ENCODE measurements around the gene NEUROG2.

The NEUROG2 gene

DNA sequence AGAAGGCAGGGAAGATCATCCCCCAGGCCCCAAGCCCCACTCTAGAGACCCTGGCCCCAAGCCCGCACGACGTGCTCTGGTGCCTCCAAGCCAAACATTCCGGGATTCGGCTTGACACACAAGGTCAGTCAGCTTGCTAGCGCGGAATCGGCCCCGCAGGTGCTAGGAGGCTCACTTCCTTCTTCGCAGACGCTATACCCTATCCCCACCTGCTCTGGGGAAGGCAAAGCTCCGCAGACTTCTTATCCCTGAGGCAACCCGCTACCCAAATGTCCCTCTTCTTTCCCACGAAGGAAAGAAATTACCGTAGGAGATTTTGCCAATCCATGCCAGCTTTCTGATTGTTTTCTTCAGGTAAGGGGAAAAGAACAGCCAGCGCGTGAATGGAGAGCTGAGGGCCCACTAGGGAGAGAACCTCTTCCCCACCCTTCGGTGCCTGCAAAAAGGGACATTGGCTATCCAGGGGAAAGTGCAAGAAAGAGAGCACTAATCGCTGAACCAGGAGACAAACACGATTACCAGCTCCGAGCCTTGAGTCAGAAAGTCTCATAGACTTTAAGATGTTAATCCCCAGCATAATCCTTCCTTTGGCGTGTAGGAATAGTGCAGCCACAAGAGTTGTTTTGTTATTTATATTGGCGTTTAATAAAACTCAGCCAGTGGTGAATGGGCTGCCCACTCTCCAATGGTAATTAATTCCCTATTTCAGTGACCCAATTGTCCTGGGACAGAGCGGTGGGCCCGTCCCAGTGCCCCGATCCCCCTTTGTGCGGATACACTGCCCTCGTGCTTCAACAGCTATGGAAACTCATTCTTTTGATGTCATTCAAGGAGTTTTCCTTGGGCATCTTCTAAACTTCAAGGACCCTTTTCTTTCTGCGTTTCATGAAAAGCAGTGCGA is 5.4 kb upstream of the NEUROG2 start:
- TF ChIP-seq, protein P1, sequence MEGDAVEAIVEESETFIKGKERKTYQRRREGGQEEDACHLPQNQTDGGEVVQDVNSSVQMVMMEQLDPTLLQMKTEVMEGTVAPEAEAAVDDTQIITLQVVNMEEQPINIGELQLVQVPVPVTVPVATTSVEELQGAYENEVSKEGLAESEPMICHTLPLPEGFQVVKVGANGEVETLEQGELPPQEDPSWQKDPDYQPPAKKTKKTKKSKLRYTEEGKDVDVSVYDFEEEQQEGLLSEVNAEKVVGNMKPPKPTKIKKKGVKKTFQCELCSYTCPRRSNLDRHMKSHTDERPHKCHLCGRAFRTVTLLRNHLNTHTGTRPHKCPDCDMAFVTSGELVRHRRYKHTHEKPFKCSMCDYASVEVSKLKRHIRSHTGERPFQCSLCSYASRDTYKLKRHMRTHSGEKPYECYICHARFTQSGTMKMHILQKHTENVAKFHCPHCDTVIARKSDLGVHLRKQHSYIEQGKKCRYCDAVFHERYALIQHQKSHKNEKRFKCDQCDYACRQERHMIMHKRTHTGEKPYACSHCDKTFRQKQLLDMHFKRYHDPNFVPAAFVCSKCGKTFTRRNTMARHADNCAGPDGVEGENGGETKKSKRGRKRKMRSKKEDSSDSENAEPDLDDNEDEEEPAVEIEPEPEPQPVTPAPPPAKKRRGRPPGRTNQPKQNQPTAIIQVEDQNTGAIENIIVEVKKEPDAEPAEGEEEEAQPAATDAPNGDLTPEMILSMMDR (IDR thresholded peaks at IDR 0.05; ENCODE audit: borderline replicate concordance, insufficient read depth, low read depth, low read length), result no peak
- peak overlapping the region; percentile 54 for H3K4me3 ChIP-seq (ENCODE audit: low read depth, low read length)

DNA sequence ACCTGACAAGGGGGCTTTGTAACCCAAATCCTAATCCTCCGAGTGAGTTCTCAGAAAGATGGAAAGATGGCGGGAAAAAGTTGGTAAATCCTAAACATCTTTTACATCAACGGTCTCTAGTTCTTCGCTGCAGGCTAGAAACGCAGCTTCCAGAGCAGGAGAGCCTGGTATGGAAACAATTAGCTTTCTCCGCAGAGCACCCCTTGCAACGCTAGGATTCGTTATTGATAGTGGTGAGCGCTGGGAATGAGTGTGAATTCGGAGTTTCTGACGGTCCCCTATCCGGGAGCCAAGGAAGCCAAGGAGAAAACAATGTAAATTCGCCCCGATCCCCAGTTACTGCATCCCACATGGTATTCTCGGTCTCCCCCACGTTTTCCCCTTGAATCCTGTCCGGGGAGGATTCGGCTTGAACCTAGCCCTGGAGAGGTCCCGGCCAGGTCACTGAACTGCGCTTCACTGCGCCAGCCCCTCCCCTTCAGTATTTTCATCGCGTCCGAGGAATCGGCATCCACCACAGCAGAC is 4.7 kb upstream of the NEUROG2 start:
- H3K4me3 ChIP-seq (ENCODE audit: low read depth, low read length), result peak overlapping the region; percentile 54
- TF ChIP-seq, protein P1 (IDR thresholded peaks at IDR 0.05; ENCODE audit: borderline replicate concordance, insufficient read depth, low read depth, low read length), result no peak

DNA sequence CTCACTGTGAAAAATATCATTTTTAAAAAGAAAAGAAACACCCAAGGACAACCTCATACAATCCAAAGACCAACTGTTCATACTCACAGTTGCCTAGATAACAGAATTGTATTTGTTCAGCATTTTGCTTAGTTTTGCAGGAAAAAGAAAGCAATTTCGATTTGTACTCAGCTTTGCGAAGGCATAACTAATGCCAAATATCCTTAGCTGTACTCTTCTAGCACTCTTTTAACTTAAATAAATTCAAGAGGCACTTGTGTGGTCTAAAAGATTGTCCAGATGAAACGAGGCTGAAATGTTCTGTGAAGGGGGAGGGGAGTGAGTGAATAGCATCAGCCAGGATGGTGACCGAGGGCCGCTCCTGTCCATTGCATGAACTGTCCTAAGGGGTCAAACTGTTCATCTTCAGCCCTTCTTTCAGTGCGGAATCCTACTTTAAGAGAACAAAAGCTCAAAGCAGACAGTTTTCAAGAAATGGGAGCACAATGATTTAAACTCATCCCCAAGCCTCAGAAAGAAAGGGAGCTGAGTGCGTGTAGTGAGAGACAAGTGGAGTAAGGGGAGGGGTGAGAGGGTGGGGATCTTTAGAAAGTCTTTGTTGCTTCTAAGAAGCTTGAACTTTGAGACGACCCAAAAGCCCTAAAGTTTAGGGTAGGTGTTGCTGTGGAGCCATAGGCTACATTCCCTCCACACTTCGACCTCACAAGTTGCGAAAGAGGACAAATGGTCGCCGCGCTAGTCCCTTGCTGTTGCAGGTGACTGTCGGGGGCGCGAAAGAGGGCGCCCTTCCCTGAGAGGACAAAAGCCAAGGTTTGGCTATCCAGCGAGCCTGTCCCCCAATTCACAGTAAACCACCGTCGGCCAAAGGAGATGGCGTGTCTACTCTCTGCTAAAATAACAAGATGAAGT is 4.0 kb upstream of the NEUROG2 start:
- TF ChIP-seq, protein P1 (IDR thresholded peaks at IDR 0.05; ENCODE audit: borderline replicate concordance, insufficient read depth, low read depth, low read length), result peak; percentile 59
- H3K4me3 ChIP-seq (ENCODE audit: low read depth, low read length), result peak overlapping the region; percentile 54

GRCh38 chr4:112518675-112519074 is 2.7 kb upstream of the NEUROG2 start:
- TF ChIP-seq, protein P1 (IDR thresholded peaks at IDR 0.05; ENCODE audit: borderline replicate concordance, insufficient read depth, low read depth, low read length), result no peak
- no peak overlapping the region for H3K4me3 ChIP-seq (ENCODE audit: low read depth, low read length)

GRCh38 chr4:112517911-112518310 is 1.9 kb upstream of the NEUROG2 start:
- TF ChIP-seq, protein P1 (IDR thresholded peaks at IDR 0.05; ENCODE audit: borderline replicate concordance, insufficient read depth, low read depth, low read length), result no peak
- peak overlapping the region; percentile 73 for H3K4me3 ChIP-seq (ENCODE audit: low read depth, low read length)

- H3K4me3 ChIP-seq (ENCODE audit: low read depth, low read length), result peak overlapping the region; percentile 73
- TF ChIP-seq, protein P1 (IDR thresholded peaks at IDR 0.05; ENCODE audit: borderline replicate concordance, insufficient read depth, low read depth, low read length), result peak; percentile 37; the same call in 1 of the 2 replicates
These were observed 1.2 kb upstream of the NEUROG2 start for GRCh38 chr4:112517067-112517634.

Measured in GM12875 (cell line).